Ovary (tissue), 3 donors: ENCODE measurements around the gene TMEM132D.

Experiments used
- POLR2A ChIP-seq: fragments of 450-650 bp; IDR thresholded peaks from one replicate; pipeline ENCODE4 v1.6.1; 2017; ENCODE audit warnings: antibody characterized with exemption, mild to moderate bottlenecking, moderate library complexity
- TF ChIP-seq, protein P1 (sequence below), 3 donors: fragments of 450-650 bp in 2 of 3; fragments of 200-600 bp in 1 of 3; IDR thresholded peaks; one replicate each; pipeline versions ENCODE4 v1.5.1 to v1.8.0; 2016 to 2022; ENCODE audit warnings: antibody characterized with exemption in 3 of 3, mild to moderate bottlenecking in 1 of 3
- donor health status: DM: no; HTN: no; CAD: no.

DNA sequence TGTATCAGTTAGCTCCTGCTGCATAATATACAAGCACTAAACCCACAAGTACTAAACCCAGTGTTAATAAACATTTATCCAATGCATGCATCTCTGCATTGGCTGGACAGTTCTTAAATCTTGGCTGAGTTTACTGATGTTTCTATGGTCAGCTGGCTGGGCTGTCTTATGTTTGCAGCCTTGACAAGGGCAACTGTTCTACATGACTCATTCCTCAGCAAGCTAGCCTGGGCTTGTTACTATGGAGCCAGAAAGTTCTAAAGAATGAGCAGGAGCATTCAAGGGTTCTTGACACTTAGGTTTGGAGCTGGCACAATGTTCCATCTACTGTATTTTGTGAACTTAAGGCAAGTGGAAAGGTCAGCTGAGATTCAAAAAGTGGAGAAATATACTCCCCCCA lies 851.5 kb downstream of the TMEM132D start:
- TF ChIP-seq, protein P1, sequence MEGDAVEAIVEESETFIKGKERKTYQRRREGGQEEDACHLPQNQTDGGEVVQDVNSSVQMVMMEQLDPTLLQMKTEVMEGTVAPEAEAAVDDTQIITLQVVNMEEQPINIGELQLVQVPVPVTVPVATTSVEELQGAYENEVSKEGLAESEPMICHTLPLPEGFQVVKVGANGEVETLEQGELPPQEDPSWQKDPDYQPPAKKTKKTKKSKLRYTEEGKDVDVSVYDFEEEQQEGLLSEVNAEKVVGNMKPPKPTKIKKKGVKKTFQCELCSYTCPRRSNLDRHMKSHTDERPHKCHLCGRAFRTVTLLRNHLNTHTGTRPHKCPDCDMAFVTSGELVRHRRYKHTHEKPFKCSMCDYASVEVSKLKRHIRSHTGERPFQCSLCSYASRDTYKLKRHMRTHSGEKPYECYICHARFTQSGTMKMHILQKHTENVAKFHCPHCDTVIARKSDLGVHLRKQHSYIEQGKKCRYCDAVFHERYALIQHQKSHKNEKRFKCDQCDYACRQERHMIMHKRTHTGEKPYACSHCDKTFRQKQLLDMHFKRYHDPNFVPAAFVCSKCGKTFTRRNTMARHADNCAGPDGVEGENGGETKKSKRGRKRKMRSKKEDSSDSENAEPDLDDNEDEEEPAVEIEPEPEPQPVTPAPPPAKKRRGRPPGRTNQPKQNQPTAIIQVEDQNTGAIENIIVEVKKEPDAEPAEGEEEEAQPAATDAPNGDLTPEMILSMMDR (IDR thresholded peaks at IDR 0.05) = no peak
- no peak for TF ChIP-seq POLR2A
